A673 (cell line): ENCODE measurements around the gene KCNQ2.

ENCODE experiments used
- EZH2 ChIP-seq: fragments of 200-600 bp; sonication (generic); IDR thresholded peaks from 2 replicates; pipeline ENCODE4 v1.6.1; 2017; ENCODE audit warnings: borderline replicate concordance, low read depth, mild to moderate bottlenecking, mixed read lengths, antibody characterized with exemption, low read length; ENCODE audit not compliant: poor library complexity, severe bottlenecking
- TF ChIP-seq, protein P1 (sequence below): fragments of 300-800, 200-600 bp; sonication (generic); conservative IDR thresholded peaks from 2 replicates; pipeline ENCODE4 v1.5.1; 2017; ENCODE audit warnings: low read depth, mild to moderate bottlenecking, antibody characterized with exemption, low read length, moderate library complexity, mixed read lengths

DNA sequence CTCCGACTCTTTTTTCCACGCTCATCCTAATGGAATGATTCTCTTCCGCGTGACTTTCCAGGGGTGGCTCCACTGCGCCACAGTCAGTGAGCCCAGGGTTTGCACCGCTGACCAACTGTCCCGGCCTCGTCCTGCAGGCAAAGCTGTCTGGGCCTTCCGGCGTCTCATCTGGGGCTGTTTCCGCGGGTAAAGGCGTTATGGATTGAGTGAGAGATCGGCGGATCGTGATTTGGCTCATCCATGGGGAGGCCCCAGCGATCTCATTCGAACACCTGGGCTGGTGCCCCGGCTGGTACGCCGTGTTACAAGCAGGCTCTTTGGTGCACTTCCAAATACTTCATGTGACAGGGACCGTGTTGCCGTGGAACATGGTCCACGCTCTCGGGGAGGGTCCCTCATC, 47.8 kb downstream of the KCNQ2 start:
- TF ChIP-seq EZH2: no peak
- TF ChIP-seq, protein P1, sequence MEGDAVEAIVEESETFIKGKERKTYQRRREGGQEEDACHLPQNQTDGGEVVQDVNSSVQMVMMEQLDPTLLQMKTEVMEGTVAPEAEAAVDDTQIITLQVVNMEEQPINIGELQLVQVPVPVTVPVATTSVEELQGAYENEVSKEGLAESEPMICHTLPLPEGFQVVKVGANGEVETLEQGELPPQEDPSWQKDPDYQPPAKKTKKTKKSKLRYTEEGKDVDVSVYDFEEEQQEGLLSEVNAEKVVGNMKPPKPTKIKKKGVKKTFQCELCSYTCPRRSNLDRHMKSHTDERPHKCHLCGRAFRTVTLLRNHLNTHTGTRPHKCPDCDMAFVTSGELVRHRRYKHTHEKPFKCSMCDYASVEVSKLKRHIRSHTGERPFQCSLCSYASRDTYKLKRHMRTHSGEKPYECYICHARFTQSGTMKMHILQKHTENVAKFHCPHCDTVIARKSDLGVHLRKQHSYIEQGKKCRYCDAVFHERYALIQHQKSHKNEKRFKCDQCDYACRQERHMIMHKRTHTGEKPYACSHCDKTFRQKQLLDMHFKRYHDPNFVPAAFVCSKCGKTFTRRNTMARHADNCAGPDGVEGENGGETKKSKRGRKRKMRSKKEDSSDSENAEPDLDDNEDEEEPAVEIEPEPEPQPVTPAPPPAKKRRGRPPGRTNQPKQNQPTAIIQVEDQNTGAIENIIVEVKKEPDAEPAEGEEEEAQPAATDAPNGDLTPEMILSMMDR: no peak
